ENCODE results near the gene RAD52. TPM values are rescaled to one million over a fixed set of nuclear protein-coding genes. Genes with fewer than 3 reads are reported as not detected.

Gene RAD52
- total RNA-seq, 1 donor from 2014 or later: 18.4 TPM

DNA sequence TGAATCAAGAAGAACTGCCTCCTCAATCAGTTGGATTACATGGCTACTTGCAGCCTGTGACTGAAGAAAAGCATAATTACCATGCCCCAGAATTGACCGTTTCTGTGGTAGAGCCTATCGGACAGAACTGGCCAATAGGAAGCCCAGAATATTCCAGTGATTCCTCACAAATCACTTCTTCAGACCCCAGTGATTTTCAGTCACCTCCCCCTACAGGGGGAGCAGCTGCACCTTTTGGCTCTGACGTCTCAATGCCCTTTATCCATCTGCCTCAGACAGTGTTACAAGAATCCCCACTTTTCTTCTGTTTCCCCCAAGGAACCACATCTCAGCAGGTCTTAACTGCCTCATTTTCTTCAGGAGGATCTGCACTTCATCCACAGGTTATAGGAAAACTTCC is 80.8 kb downstream of the RAD52 start:
- DNase-seq (ENCODE audit: low read depth): no peak

GRCh38 chr12:867905-868304 is 81.6 kb downstream of the RAD52 start:
- DNase-seq (ENCODE audit: low read depth): no peak

DNA sequence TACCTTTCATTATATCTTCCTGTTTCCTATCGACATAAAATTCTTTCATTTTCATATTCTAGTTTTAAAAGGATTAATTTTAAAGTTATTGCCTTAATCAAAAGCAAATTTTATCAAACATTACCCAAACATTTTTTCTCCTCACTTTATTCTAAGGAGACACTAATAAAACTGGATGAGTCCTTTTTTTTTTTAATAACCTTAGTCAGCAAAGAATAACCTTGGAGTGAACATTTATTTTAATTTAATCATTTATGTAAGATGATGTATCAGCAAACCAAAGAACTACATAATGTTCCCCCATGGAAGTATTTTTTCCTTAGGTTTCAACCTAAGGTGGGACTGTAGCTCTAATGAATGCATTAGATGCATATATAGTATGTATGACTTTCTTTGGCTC is 83.9 kb downstream of the RAD52 start:
- no peak for DNase-seq (ENCODE audit: low read depth)

GRCh38 chr12:863285-863684 is 86.2 kb downstream of the RAD52 start:
- DNase-seq (ENCODE audit: low read depth): no peak

DNA sequence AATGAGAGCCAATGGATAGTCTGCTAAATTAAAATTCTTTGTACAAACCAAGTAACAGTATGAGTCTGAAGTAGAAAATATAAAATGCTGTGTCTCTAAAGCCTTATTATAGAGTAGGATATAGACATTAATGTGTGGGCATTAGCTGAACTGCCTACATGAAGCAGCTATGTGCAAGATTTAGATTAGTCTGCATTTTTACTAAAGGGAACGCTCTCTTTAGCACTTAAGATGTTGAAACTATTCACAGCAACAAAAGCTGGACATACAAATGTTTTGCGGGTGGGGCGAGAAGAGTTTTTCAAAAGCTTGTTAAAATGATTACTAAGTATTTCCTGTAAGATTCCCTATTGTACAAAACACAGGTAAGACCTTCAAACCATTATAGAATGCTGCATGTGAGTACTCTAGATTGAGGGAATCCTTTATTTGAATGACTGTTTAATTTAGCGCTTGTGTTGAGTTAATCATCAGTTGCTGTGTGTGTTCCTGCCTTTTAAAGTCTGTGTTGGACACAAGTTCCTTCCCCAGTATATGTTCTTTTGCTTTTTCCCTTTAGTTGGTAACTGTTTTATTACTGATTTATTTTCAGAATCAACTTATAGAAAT is 87.1 kb downstream of the RAD52 start:
- DNase-seq (ENCODE audit: low read depth): no peak

Other genes starting within 250 kb of the RAD52 start
- gene WNK1, start 197.1 kb downstream of the RAD52 start, total RNA-seq: 43.9 and 222 TPM in 2 replicates
- gene ERC1, start 41.5 kb upstream of the RAD52 start, total RNA-seq: 21.0 and 79.3 TPM in 2 replicates